GM20000 (cell line): Measurements from ENCODE around the gene OSM.
"Not testable (repeated sequence)": the region's sequence is repeated elsewhere in the genome, so short reads cannot be mapped to it uniquely, and the experiment has no call there.

Experiments used
- DNase-seq: peaks from one replicate; pipeline ENCODE4 v3.0.0; 2012; ENCODE audit warnings: low spot score
- TF ChIP-seq, protein P1 (sequence below): IDR thresholded peaks from 2 replicates; pipeline ENCODE4 v1.5.1; 2012; ENCODE audit warnings: mild to moderate bottlenecking, control low read depth; ENCODE audit errors: extremely low read depth, missing control alignments

The OSM gene

DNA sequence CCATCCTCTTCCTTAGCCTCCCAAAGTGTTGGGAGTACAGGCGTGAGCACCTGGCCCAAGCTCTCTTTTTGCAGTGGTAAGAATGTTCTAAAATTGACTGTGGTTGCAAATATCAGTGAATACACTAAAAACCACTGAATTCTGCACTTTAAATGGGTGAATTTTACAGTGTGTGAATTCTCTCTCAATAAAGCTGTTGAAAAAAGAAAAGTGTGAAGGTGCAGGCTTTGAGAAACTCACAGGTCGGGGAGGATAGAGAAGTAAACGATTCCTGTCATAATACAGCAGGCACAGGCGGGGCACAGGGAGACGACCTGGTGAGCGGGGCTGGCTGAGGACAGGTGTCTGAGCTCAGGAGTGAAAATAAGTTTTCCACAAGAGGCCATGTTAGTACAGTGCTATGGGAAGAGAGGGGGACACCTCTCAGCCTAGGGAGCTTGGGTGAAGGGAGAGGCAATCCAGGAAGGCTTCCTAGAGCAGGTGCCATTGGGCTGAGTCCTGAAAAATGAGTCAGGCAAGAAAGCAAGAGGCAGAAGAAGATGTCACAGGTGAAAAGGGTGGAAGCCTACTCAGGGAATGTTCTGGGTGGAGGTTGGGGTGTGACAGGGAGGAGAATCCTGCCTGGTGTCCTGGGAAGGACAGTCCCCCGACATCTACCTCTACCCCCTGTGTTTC is 46.2 kb downstream of the OSM start:
- DNase-seq: no peak
- TF ChIP-seq, protein P1, sequence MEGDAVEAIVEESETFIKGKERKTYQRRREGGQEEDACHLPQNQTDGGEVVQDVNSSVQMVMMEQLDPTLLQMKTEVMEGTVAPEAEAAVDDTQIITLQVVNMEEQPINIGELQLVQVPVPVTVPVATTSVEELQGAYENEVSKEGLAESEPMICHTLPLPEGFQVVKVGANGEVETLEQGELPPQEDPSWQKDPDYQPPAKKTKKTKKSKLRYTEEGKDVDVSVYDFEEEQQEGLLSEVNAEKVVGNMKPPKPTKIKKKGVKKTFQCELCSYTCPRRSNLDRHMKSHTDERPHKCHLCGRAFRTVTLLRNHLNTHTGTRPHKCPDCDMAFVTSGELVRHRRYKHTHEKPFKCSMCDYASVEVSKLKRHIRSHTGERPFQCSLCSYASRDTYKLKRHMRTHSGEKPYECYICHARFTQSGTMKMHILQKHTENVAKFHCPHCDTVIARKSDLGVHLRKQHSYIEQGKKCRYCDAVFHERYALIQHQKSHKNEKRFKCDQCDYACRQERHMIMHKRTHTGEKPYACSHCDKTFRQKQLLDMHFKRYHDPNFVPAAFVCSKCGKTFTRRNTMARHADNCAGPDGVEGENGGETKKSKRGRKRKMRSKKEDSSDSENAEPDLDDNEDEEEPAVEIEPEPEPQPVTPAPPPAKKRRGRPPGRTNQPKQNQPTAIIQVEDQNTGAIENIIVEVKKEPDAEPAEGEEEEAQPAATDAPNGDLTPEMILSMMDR: no peak

DNA sequence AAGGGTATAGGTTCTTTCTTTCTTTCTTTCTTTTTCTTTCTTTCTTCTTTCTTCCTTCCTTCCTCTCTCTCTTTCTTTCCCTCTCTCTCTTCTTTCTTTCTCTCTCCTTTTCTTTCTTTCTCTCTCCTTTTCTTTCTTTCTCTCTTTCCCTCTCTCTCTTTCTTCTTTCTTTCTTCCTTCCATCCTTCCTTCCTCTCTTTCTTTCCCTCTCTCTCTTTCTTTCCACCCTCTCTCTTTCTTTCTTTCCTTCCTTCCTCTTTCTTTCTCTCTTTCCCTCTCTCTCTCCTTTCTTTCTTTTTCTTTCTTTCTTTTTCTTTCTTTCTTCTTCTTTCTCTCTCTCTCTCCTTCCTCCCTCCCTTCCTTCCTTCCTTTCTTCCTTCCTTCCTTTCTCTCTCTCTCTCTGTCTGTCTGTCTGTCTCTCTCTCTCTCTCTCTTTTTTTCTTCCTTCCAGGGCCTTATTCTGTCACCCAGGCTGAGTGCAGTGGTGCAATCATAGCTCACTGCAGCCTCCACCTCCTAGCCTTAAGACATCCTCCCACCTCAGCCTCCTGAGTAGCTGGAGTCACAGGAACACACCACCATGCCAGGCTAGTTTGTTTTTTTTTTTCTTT is 46.9 kb downstream of the OSM start:
- TF ChIP-seq, protein P1: no peak
- DNase-seq: no peak

DNA sequence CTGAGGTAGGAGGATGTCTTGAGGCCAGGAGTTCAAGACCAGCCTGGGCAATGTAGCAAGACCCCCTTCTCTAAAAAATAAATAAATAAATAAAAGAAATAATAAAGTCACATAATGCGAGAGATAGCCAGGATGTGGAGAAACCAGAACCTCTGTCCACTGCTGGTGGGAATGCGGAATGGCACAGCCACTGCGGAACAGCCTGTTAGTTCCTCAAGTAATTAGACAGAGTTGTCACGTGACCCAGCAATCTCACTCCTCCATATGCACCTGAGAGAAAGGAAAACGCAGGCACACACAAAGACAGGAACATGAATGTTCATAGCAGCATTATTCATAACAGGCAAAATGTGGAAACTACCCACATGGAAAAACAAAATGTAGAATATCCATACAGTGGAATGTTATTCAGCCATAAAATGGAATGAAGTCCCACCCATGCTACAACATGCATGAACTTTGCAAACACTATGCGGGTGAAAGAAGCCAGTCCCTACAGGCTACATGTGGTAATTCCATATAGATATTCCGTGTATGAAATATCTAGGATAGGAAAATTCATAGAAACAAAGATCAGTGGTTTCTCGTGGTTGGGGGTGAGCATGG is 47.5 kb downstream of the OSM start:
- TF ChIP-seq, protein P1: no peak
- DNase-seq: no peak

DNA sequence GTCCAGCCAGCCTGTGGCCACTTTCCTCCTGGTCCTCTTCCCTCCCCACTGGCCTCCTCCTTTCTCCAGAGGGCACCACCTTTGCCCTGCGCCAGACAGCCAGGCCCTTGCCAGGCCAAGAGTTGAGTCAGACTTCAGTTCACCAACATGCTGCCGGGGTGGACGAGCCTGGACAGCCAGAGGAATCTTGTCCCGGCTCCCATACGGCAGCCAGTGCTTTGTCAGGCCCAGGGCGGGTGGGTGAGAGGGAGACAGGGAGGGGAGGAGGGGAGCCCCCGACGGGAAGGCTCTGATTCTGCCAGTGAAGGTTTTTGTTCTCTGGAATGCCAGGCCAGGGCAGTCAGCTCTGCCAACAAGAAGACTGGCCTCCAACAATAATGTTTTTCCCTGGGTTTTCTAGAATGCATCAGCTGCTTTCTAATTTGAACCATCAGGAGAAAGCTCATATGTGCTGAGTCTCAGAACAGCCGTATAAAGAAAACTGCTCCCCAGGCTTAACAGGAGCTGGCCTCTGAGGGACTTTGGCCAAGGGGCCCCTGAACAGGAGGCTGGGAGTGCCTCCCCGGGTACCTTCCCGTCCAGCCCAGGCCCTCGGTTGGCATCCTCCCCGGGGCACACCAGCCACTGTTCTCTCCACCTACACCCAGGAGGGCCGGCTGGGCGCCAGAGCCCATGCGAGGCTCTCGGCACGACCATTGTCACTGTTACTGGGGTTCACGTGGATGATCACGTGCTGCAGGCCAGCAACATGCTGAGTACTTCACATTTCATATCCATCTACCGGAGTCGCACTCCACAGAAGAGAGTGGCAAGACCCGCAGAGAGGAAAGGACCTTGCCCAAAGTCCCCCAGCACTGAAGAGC is 48.7 kb downstream of the OSM start:
- DNase-seq: no peak
- TF ChIP-seq, protein P1: no peak

DNA sequence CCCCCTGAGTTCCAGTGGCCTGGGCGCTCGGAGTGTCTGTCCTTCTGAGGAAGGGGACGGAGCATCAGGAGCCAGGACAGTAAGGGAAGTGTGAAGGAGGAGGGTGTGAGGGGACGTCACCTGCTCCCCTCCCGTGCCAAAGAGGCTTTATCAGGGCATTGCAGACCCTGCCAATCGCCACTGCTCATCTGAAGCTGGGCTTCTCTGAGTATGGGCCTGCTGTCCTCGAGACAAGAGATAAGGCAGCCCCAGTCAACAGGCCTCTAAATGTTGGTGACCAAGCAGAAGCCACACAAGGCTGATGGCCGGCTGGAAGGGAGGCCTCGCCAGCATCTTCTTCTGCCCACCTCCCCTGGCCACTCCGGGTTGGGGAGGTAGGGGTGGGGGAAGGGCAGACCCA is 49.9 kb downstream of the OSM start:
- DNase-seq: no peak
- TF ChIP-seq, protein P1: no peak

DNA sequence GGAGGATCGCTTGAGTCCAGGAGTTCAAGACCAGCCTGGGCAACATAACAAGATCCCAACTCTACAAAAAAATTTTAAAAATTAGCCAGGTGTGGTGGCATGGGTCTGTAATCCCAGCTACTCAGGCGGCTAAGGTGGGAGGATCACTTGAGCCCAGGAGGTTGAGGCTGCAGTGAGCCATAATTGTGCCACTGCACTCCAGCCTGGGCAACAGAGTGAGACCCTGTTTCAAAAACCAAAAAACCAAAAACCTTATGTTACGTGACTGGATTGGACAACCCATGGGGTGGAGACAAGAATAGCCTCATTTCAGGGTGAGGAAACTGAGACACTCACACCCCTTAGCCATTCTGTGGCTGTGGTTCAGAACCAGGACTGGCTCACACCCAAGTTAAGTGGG is 50.4 kb downstream of the OSM start:
- not testable (repeated sequence) for DNase-seq

DNA sequence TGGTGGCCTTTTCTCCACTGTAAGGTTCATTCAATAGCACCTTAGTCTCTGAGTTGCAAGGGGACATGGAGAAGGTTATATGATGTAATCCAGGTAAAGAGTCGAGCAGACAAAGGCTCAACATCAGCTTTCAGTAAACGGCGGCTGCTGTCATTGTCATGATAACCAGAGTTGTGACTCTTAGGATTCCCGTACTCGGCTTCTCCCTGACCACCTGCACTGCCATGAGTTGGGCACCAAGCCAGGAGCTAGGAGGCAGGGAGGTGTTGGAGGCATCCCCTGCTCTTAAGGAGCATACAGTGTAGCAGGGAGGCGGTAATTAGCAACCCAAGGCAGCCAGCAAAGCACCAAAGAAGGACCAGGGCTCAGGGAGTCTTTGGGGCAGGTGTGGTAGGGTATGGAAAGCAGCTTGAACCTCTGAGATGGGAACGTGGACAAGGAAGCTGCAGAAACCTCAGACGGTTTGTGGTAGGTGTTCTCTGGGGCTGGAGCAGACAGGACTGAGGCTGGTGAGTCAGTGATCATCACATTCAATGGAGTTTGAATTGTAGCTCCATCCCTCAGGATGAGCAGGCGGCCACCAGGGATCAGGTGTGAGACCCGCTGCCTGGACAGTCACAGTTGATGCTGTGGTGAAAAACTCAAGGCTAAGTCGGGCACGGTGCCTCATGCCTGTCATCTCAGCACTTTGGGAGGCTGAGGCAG is 51.8 kb downstream of the OSM start:
- DNase-seq: no peak
- TF ChIP-seq, protein P1: no peak
